HG03108 (cell line): ENCODE results near the gene OPN4.

Experiments used
- ATAC-seq: cut with Tn5 transposase; IDR thresholded peaks from one replicate; pipeline ENCODE4 v1.9.1; 2021; ENCODE audit warnings: moderate library complexity; ENCODE audit not compliant: unreplicated experiment

OPN4 gene

GRCh38 chr10:86662186-86663045 lies 8.1 kb downstream of the OPN4 start:
- no peak for ATAC-seq

GRCh38 chr10:86663046-86663345 lies 8.6 kb downstream of the OPN4 start:
- no peak for ATAC-seq

GRCh38 chr10:86663576-86664339 lies 9.4 kb downstream of the OPN4 start:
- ATAC-seq, result no peak

DNA sequence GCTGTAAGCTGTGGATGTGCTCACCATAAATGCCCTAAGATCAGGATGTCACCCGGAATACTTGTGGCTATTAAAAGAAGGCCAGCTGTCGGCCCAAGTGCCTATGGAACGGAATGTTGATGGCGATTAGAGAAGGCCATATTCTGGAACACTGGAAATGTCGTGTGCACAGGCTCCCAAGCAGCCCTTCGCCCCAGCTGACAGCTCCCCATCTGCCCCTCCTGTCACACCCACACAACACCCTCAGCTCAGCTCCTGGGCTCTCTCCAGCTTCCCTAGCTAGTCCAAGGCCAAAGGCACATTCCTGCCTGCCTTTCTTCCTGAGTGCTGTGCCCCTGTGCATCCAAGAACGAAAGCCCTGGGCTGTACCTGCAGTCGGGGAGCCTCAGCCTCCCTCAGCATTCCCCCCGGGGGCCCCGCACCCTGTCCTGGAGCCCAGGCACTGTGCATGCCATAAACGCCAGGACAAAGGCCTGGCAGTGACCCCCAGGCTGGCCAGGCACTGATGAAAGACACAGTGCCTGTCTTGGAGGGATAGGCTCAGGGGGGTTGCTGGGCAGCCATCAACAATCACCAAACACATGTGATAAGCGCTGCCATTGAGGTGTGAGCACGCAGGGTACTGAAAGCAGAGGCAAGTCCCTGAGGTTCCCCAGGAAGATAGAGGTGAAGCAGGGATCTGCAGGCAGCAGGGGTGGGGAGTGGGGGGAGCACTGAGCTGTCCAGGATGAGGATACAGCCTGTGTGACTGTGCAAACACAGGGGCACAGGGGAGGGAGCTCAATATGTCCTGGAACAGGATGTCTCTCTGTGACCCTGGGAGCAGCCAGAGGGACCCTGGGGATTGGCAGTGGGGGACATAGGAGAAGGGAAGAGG lies 10.2 kb downstream of the OPN4 start:
- no peak for ATAC-seq

DNA sequence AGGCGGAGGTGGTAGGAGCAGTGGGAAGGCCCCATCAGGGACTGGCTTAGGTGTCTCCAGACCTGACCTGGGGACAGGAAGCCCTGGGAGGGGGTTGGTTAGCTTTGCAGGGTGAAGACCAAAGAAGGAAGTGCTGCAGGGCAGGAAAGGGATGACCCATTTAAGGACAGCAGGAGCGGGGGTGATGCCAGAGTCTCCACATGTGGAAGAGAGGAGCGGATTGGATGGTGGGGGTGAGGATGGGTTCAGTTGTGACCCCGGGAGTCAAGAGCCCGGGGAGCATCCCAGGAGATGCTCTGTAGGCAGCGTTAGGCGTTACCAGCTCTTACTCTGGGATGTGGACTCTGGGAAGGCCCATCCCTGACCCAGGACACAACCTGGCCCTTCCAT lies 10.9 kb downstream of the OPN4 start:
- ATAC-seq, result no peak

DNA sequence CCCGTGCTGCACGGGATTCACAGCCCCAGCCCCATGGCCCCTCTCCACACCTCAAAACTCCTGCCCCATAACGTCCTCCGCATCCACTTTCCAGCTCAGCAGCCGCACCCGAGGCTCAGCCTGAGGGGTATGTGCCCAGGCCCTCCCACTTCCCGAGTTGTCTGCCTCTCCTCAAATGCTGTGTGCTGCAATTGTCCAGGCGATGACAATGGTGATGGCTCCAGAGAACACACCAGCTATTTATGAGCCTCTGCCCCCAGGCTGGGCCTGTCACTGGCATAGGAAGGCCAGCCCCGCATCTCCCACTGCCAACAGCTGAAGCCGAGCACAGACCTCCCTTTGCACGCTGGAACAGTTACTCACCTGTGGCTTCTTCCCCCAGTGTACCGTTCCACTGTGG lies 11.5 kb downstream of the OPN4 start:
- no peak for ATAC-seq

GRCh38 chr10:86666538-86666937 lies 12.2 kb downstream of the OPN4 start:
- no peak for ATAC-seq

GRCh38 chr10:86667421-86668181 lies 13.3 kb downstream of the OPN4 start:
- ATAC-seq, result no peak

DNA sequence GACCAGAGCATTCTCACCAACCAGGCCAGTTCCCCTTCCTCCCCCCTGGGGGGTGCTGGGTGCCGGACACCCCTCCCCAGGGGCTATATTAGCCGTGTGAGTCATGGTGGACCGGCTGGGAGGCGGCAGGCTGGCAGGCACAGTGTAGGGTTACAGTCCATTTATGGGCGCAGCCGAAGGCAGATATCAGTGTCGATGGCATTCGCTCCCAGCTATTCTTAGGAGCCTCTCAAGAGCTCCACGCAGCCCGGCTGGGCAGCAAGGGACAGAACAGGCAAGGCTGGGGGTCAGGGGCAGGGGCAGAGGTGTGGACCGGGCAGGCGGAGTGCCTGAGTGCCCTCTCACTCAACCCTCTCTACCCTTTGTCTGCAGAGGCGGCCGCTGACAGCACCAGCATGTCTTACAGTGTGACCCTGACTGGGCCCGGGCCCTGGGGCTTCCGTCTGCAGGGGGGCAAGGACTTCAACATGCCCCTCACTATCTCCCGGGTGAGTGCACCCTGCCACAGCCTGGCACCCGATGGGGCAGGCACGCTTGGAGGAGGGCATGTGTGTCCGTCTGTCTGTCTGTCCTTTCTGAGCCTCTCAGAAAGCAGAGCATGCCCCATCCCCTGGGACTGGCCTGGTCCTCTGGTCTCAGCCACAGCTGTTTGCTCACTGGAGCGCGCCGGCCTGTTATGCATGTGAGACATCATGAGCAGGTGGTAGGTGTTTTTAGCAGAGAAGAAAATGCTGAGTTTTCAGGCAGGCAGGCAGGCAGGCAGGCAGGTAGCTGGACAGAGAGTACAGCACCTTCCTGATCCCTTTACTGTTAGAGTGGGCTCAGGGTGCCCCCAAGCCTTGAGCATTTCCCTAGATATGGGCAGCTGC lies 14.2 kb downstream of the OPN4 start, which contains the start of gene LDB3:
Gene LDB3, plus strand, starts transcription at position 215 of the 869 bp plus-strand sequence. Its CDS starts 181 bp downstream, at position 396.
- ATAC-seq, result peak; percentile 61

DNA sequence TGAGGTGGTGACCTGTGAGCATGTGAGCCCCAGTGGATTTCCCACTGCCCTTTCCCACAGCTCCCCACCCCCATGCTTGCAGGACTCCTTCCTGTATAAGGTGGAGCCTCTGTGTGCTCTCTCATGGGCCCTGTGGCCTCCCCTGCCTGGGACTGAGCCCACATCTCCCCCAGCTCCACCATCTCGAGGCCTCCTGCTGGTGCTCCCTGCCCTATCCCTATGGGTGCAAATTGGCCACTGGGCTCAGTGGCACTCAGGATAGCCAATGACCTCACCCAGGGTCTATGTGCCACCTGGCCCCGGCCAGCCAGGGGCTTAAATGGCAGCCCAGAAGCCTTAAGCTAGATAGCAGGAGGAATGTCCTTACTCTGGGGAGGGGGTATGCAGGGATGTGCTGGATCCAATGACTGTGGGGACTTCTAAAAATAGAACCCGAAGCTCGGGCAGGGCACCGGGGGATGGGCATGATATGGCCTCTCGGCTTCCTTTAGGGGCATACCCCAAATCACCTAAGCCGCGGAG lies 16.0 kb downstream of the OPN4 start:
- ATAC-seq, result no peak

- ATAC-seq, result no peak
Observed at GRCh38 chr10:86670876-86671275, 16.5 kb downstream of the OPN4 start.

- ATAC-seq, result no peak
Observed at GRCh38 chr10:86671419-86671818, 17.1 kb downstream of the OPN4 start.

GRCh38 chr10:86671985-86672710 lies 17.8 kb downstream of the OPN4 start:
- no peak for ATAC-seq

GRCh38 chr10:86673216-86673826 lies 19.0 kb downstream of the OPN4 start:
- no peak for ATAC-seq

- ATAC-seq, result no peak
Observed at GRCh38 chr10:86673827-86674581, 19.7 kb downstream of the OPN4 start.

DNA sequence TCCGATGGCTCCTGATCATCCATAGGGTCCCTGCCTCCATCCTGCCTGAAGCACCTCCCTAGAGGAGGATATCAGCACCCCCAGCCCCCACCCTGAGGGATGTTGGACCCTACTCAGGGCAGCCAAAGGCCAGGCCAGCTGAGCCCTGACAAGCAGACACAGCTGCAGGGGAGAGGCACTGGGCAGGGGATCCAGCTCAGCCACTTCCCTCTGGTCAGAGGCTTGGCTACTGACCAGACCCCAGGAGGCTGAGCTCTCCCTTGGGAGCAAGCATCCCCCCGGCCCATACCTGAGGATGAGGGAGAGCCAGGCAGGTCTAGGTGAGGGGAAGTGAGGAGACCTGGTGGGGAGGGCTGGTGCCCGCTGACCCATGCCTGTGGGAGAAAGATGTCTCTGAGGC lies 20.6 kb downstream of the OPN4 start:
- ATAC-seq, result no peak

DNA sequence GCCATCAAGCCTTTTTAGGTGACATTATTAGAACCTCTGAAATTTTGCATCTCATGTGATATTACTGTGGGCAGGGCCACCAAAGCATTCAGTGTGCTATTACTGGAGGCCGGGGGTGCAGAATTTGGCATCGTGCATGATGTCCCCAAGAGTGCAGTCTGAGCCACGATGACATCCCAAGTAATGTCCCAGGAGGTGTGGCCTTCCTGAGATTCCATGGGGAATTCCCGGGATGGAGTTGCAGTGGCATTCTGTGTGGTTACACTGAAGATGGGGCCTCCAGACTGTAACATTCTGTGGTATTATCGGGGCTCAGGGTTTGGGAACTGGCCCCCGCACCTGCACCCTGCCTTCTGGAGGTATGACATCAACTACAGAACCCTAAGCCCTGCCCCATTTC lies 23.0 kb downstream of the OPN4 start:
- no peak for ATAC-seq
